ENCODE measurements around the gene FAM98C.
"Not testable (repeated sequence)": the region's sequence is repeated elsewhere in the genome, so short reads cannot be mapped to it uniquely, and the experiment has no call there.

The FAM98C gene

DNA sequence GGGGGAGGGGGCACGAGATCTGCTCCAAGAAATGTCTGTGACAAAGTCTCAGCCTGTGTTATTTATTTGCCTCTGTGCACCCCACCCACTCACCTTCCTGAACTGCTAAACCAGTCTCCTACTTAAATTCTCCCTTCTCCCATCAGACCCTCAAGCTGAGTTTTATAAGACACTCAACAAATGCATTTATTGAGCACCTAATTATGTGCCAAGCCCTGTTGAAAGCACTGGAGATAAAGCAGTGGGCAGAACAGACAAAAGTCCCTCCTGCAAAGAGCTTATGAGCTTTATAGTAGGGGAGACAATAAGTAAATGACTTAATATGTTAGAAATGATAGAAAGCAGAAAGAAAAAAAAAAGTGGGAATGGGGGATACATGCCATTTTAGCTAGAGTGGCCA is 3.4 kb upstream of the FAM98C start:
- no peak for DNase-seq

DNA sequence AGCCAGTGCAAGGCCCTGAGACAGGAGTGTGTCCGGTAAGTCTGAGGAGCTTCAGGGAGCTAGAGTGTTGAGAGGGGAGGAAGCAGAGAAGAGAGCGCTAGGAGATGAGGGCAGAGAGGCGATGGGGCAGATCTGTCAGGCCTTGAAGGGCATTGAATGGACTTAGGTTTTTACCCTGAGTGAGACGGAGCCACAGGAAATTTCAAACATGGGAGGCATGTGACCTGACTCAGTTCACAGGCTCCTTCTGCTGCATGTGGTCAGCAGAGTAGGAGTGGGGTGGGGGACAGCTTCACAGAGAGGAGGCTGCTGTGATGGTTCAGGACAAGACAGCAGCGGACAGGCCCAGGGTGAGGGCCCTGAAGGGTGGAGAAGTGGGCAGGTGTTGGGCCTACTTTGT is 2.5 kb upstream of the FAM98C start:
- DNase-seq, result no peak

DNA sequence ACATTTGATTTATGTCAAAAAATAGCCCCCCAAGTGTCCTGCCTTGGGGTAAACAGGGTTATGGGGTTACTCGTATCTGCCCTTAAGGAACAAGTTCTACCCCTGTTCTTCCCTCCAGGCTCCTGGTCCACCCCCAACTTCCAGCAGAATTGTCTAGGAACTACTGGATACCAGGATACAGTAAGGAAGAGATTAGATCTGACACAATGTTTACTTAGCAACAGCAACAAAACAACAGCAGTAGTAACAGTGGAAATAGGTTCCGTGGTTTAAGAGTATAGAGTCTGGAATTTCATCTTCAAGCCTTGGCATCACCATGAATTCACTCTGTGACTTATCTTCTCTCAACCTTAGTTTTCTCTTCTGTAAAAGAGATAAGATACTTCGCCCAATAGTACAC is 1.7 kb upstream of the FAM98C start:
- DNase-seq, result no peak

DNA sequence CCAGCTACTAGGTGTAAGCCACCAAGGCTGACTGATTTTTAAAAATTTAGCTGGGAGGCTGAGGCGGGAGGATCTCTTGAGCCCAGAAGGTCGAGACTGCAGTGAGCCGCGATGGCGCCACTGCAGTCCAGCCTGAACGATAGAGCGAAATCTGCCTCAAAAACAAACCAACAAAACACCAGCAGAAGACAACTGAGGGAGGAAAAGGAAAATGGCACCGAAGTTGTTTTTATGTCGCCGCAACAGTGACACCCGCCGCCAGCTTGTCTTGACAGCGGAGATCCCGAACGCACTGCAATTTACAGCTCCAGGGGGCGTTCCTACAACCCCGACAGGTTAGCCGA is 298 bp upstream of the FAM98C start:
- DNase-seq, result no peak

DNA sequence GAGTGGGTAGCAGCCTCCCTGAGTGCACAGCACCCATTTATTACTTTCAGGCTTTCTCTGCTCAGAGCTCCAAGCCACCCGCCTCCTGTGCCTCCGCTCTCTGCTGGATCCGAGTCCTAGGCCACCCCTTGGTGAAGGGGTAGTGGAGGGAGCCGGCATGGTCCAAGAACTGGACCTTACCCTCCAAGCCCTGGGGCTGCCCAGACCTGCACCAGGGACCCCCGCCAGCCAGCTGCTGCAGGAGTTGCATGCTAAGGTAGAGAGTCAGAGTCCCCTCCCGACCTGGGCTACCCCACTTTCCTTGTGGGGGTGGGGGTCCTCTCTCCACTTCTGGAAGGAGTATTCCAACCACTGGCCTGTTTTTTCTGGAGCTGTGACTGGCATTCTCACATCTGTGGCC is 2.0 kb downstream of the FAM98C start:
- no peak for DNase-seq

DNA sequence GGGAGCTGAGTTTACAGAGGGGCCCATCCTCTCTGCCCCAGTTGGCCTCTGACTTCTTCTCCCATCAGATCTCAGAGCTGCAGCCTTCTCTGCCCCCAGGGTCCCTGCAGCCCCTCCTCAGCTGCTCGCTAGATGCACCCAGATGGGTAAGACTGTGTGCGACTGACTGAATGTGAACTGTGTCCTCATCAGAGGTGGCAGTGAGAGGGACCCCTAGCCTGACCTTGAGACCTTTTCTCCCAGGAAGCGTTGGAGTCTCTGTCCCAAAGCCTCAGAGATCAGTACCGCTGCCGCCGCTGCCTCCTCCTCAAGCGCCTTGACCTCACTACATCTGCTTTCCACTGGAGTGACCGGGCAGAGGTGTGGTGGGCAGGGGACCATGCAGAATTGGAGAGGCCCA is 2.4 kb downstream of the FAM98C start:
- DNase-seq, result no peak

DNA sequence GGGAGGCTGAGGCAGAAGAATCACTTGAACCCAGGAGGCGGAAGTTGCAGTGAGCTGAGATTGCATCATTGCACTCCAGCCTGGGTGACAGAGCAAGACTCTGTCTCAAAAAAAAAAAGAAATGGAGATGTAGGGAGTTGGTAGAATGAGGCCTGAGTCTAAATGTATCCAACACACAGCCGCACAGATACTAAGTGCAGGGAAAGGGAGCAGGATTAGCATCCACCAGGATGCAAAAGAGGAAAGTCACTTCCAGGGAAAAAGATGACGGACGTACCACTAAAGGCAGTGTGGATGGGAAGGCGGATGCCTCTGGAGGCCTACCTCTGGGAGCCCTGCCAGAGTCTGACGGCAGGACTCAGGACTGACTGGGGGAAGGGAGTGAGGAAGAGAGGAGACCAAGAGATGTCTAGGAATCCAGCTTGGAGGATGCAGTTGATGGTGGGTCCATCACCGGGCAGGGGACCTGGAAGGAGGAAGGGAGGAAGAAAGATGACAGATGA is 6.8 kb downstream of the FAM98C start:
- DNase-seq, result no peak

DNA sequence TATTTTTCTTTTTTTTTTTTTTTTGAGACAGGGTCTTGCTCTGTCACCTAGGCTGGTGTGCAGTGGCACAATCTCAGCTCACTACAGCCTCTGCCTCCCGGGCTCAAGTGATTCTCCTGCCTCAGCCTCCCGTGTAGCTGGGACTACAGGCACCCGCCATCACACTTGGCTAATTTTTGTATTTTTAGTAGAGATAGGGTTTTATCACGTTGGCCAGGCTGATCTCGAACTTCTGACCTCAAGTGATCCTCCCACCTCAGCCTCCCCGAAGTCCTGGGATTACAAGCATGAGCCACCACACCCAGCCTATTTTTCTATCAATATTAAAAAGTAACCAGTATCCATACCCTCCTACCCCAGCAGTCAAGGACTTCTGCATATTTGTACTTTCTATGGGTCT is 7.5 kb downstream of the FAM98C start:
- not testable (repeated sequence) for DNase-seq

DNA sequence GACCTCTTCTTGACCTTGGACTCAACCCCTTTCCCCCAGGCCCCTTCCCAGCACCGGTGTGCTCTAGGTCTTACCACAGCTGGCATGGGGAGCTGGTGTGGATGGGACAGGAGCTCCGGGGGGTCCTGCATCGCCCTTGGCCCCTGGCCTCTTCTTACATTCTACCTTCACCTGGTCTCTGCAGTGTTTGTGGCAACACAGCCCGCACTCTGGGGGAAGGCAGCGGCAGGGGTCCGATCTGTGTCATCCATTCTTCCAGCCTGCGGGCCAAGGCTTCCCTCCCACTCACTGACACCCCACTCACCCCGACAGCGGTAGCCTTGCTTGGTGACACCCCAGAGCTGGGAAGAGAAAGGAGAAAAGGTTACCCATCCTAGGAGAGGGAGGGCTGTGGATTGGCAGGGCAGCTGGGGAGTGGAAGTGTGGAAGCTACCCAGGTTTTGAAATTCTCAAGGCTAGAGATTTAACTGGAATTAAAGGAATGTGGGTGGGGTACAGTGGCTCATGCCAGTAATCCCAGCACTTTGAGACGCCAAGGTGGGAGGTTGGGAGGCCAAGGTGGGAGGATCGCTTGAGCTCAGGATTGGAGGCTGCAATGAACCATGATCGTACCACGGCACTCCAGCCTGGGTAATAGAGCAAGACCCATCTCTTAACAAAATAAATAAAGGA is 8.3 kb downstream of the FAM98C start:
- DNase-seq, result no peak

DNA sequence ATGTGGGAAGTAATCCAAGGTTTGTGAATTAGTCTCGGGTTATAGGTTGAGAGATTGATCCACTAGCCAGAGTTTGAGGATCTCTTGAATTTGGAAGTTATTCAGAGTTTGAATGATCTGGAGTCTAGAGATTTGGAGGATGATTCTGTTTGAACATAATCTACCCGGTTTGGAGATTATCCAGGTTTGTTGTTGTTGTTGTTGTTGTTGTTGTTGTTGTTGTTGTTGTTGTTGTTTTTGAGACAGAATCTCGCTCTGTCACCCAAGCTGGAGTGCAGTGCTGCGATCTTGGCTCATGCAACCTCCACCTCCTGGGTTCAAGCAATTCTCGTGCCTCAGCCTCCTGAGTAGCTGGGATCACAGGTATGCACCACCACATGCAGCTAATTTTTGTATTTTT is 9.0 kb downstream of the FAM98C start:
- DNase-seq, result not testable (repeated sequence)

DNA sequence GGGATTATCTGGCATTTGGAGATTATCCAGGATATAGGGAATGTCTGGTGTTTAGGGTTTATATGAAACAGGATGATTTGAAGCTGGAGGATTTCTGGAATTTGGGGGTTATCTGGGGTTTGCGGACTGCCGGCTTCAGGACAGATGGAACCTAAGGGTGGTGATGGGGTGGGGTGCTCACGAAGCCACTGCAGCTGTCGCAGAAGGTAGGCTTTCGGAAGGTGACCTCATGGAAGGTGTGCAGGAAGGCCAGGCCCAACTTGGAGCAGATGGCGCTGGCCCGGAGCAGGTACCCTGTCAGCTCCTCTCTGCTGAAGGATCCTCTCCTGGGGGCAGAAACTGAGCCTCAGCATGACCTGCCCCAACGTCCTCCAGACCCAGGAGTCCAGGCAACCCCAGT is 9.6 kb downstream of the FAM98C start:
- no peak for DNase-seq

DNA sequence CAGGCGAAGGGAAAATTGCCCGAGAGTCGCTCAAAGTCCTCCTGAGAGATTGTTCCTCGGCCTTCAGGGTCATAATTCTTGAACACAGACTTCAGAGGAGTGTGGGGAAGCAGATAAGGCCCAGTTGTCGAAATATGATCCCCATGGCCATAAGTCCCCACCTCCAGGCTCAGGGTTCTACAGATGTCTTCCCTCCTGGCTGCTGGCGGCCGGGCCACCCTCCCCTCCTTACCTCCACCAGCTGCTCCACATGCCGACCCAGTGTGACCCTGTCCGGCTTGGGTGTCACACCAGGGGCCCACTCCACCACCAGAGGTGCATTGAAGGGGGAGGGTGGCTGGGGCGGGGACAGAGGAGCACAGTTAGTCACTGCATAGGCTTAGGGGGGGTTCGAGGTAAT is 10.1 kb downstream of the FAM98C start:
- DNase-seq, result no peak

DNA sequence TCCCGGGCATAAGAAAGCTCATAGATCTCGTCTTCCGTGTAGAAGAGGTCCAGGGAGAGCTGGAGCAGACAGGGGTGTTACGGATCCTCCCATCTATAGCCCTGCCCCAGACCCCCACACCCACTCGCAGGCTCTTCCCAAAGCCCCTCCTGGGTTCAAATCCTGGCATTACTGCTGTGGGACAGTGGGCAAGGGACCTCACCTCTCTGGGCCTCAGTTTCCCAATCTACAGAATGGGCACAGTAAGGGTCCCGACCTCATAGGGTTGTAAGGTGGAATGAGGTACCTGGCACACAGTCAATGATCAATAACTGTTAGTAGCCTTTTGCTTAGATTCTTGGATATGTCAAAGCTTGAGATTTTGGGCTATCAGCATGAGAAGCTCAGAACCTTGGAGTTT is 10.5 kb downstream of the FAM98C start:
- DNase-seq, result no peak

DNA sequence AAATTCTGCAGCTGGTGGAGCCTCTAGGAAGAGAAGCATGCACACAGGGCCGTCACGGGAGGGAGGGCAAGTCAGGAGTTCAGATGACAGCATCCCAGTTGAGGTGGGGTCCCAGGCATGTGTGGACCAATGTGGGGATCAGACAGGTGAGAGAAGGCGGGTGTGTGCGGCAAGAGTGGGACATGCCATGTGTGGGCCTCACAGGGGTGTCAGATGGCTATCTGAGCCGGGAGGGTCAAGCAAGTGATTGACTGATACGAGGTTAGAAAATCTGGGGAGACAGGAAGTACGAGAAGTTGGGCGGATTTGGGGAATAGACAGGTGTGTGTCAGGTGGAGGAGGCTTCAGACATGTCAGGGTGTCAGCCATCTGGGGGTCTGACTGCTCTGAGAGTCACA is 14.3 kb downstream of the FAM98C start:
- DNase-seq, result no peak

DNA sequence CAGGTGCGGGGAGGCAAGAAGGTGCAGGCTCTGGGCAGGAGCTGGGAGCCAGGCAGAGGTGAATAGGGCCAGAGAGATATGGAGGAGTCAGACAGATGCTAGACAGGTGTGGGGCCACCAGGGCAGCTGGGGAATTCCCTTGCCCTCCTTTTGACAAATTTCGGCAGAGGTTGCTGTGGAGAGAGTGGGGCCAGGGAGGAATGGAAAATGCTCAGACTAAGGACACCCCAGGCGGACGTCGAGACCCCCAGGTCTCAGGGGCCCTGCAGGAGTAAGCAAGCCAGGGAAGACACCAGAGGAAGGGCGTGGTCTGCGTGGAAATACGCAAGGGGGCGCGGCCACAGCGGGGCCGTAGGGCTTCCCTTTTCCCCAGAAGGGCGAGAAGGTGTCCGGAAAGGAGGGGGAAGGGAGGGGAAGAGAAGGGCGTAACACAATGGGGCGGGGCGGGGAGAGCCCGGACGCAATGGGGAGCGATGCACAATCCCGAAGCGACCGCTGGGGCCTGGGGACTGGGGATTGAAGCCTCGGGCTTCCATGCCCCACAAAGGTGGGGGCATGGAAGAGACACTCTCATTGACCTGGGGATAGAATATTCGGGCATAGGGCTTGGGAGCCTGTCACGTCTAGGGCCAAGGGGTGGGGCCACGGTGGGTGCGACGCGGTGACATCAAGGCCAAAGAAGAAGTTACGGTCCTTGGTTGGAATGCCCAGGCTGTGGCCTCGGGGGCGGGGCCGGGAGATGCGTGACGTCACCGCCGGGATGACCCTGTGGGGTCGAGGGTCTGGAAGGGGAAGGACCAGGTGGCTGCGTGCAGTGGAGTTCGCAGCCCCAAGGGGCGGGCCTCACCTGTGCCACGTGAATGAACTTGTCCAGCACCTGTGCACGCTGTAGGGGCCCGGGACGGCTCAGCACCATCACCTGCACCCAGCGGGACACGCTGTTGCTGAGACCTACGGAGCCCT is 14.9 kb downstream of the FAM98C start:
- DNase-seq, result no peak

DNA sequence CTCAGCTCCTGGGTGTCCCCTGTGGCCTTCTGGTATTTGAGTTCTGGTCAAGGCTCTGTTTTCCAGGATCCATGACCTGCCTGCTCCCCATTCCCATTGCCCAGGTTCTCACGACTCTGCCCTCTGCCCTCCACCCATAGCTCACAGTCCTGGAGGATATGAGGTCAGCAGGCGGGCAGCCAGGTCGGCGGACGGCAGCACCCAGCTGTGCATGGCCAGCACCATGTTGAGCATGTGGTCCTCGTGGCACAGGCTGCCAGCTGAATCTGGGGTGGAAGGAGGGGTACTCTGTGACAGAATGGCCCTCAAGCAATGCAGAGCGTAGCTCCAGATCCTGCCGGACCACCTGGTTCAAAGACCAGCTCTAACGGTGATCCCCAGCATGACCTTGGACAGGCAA is 18.0 kb downstream of the FAM98C start:
- no peak for DNase-seq

DNA sequence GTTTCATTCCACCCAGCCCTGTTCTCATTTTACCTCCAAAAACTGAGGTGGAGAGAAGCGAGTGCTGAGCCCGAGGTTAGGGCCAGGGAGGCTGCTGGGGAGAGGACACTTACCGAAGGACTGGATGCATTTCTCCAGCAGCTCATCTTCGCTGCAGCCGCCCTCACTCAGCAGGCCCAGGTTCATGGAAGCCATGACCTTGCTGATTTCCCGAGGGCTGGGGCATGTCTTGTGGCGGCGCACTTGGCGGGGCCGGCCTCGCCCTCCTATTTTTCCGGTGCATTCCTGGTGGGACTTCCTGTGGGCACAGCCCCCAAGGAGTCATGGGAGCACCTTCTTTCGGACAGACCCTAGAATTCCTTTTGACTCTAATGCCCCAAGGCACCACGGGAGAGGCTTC is 19.0 kb downstream of the FAM98C start:
- no peak for DNase-seq

DNA sequence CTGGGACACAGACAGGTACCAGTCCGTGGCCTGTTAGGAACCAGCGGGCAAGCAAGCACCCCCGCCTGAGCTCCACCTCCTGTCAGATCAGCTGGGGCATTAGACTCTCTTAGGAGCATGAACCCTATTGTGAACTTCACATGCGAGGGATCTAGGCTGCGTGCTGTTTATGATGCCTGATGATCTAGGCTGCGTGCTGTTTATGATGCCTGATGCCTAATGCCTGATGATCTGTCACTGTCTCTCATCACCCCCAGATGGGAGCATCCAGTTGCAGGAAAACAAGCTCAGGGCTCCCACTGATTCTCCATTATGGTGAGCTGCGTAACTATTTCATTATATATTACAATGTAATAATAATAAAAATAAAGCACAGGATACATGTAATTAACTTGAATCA is 19.5 kb downstream of the FAM98C start:
- DNase-seq, result no peak

DNA sequence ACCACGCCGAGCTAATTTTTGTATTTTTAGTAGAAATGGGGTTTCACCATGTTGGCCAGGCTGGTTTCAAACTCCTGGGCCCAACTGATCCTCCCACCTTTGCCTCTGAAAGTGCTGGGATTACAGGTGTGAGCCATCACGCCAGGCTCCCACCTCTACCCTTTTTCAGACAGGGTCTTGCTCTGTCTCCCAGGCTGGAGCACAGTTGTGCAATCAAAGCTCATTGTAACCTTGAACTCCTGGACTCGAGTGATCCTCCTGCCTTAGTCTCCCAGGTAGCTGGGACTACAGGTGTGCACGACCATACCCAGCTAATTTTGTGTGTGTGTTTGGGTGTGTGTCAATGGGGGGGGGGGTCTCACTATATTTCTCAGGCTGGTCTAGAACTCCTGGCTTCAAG is 21.4 kb downstream of the FAM98C start:
- DNase-seq, result no peak

DNA sequence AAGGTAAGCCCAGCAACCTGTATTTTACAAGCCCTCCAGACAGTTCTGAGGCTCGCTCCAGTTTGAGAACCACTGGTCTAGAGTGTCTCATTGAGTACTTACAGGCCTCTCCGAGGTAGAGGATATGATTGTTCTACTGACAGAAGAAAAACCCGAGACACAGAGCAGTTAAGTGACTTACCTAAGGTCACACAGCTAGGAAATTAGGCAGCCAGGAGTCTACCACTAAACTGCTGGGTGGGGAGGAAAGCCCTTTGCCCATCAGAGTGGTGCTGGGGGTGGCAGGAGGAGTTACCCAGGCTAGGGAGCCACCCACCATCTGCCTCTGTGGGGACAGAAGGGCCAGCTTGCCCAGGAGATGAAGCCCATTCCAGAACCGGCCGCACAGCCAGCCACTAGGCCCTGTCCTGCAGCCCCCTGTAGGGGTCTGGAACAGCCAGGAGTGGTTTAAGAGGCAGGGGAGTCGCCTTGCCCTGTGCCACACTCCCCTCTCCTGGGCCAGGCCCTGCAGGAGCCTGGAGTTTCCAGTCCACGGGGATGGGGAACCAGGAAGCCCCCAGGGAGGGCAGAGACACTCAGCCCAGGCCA is 22.4 kb downstream of the FAM98C start:
- DNase-seq, result no peak

DNA sequence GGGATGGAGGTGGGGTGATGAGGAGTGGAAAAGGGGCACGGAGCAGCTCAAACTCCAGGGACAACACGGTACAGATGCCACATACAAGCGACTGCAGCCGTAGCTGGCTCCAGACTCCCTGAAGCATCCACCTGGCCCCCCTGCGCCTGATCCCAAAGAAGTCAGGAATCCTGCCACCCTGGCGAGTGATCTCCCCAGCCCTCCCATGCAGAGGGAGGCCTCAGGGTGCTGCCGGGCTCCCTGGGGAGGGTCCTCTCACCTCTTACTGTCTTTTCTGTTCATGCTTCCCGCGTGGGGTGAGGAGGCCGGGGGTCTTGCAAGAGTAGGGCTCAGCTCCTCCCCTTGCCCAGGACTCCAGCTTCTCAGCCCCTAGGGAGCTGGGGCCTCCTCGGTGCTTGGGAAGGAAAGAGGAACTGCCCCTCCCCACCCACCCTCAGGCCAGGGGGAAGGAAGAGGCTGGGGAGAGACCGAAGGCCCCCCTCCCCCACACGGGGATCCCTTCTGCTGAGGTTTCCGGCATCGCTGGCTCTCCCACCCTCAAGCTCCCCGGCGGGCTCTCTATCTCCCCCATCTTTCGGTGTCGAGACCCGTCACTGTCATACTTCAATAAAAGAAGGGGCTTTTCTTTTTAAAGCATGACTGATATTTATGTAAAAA is 23.0 kb downstream of the FAM98C start, which contains the start of gene RASGRP4:
Gene RASGRP4 (minus strand): TSS at position 410 of the 657 bp plus-strand sequence. CDS start 128 bp downstream, at position 282.
- no peak for DNase-seq

DNA sequence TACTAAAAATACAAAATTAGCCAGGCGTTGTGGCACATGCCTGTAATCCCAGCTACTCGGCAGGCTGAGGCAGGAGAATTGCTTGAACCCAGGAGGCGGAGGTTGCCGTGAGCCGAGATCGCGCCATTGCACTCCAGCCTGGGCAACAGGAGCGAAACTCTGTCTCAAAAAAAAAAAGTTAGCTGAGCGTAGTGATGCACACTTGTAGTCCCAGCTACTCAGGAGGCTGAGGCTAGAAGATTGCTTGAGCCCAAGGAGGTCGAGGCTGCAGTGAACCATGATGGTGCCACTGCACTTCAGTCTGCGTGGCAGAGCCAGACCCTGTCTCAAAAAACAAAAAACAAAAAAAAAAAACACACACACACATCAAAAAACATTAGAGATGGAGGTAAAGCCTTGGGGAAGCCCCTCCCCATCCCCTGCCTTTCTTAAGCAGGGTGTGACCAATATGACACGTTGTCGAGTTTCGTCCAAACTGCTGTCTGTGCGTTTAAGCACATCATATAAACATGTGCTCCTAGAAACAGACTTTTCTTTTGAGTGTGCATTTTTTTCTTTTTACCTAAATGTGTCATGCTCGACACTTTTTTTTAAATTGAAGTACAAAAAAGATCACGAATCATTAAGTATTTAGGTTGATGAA is 24.3 kb downstream of the FAM98C start:
- not testable (repeated sequence) for DNase-seq

All from cortex of kidney (tissue), 1 donor.